A673 (cell line): ENCODE results near the gene SPG11. TPM values are rescaled to one million over a fixed set of nuclear protein-coding genes. Genes with fewer than 3 reads are reported as not detected.
"Not testable (repeated sequence)": the region's sequence is repeated elsewhere in the genome, so short reads cannot be mapped to it uniquely, and the experiment has no call there.

Experiments
- BruUV-seq: library from RNA; stranded (reverse); fragments of 400-500 nt; replicated peaks from 2 replicates; lab custom pipeline; 2021; lab: Mats Ljungman, UMichigan
- CTCF ChIA-PET: fragments of 300-600 bp; sonication (Branson Sonifier 250); formaldehyde crosslinking; loops from one replicate; lab custom pipeline; 2022; ENCODE audit warnings: antibody characterized with exemption; lab: Charles Lee
- POLR2A ChIA-PET: fragments of 300-600 bp; sonication (Branson Sonifier 250); formaldehyde crosslinking; loops from one replicate; lab custom pipeline; 2022; ENCODE audit warnings: antibody characterized with exemption; ENCODE audit not compliant: low non-redundant PET; lab: Charles Lee
- DNase-seq: peaks from one replicate; pipeline ENCODE4 v3.0.0-alpha.2; 2015; ENCODE audit warnings: low spot score
- H3K27ac ChIP-seq: fragments of 200-600 bp; sonication (generic); 2 replicates; pipeline ENCODE4 v1.5.1; 2016; ENCODE audit warnings: mixed run types, low read depth, mild to moderate bottlenecking, mixed read lengths, antibody characterized with exemption, low read length; ENCODE audit not compliant: poor library complexity, severe bottlenecking
- H3K27me3 ChIP-seq: fragments of 200-600 bp; sonication (generic); replicated peaks from 2 replicates; pipeline ENCODE4 v1.6.1; 2017; ENCODE audit warnings: mixed run types, low read depth, mild to moderate bottlenecking, mixed read lengths, antibody characterized with exemption, low read length; ENCODE audit not compliant: insufficient read depth, poor library complexity
- H3K36me3 ChIP-seq: fragments of 200-600 bp; sonication (generic); 2 replicates; pipeline ENCODE4 v1.6.1; 2016; ENCODE audit warnings: mixed run types, mild to moderate bottlenecking, mixed read lengths, antibody characterized with exemption, low read length; ENCODE audit not compliant: insufficient read depth, poor library complexity, severe bottlenecking
- H3K4me1 ChIP-seq: fragments of 200-600 bp; sonication (generic); 2 replicates; pipeline ENCODE4 v1.6.1; 2017; ENCODE audit warnings: mixed run types, mild to moderate bottlenecking, mixed read lengths, antibody characterized with exemption, low read length; ENCODE audit not compliant: insufficient read depth, poor library complexity, severe bottlenecking
- H3K4me3 ChIP-seq: fragments of 200-600 bp; sonication (generic); 2 replicates; pipeline ENCODE4 v1.5.1; 2016; ENCODE audit warnings: low read depth, mixed run types, mild to moderate bottlenecking, mixed read lengths, low read length; ENCODE audit not compliant: poor library complexity, severe bottlenecking
- H3K9me3 ChIP-seq: fragments of 200-600 bp; sonication (generic); 2 replicates; pipeline ENCODE4 v1.6.1; 2016; ENCODE audit warnings: mixed run types, low read depth, mild to moderate bottlenecking, mixed read lengths, antibody characterized with exemption, low read length; ENCODE audit not compliant: poor library complexity, severe bottlenecking
- EZH2 ChIP-seq: fragments of 200-600 bp; sonication (generic); IDR thresholded peaks from 2 replicates; pipeline ENCODE4 v1.6.1; 2017; ENCODE audit warnings: borderline replicate concordance, low read depth, mild to moderate bottlenecking, mixed read lengths, antibody characterized with exemption, low read length; ENCODE audit not compliant: poor library complexity, severe bottlenecking
- intact Hi-C: fragments of 100-400 bp; cut with micrococcal nuclease; formaldehyde crosslinking; loops from one replicate; pipeline ENCODE4 v1.10.0; 2022; ENCODE audit not compliant: unreplicated experiment
- total RNA-seq: library from RNA; stranded (reverse); gene quantifications from 2 replicates; pipeline ENCODE4 v1.2.3, GENCODE V29; 2021
- TF ChIP-seq, protein P1 (sequence below): fragments of 300-800, 200-600 bp; sonication (generic); conservative IDR thresholded peaks from 2 replicates; pipeline ENCODE4 v1.5.1; 2017; ENCODE audit warnings: low read depth, mild to moderate bottlenecking, antibody characterized with exemption, low read length, moderate library complexity, mixed read lengths

SPG11 gene
- total RNA-seq, 1 experiment from 2014 or later = 55.4 TPM

DNA sequence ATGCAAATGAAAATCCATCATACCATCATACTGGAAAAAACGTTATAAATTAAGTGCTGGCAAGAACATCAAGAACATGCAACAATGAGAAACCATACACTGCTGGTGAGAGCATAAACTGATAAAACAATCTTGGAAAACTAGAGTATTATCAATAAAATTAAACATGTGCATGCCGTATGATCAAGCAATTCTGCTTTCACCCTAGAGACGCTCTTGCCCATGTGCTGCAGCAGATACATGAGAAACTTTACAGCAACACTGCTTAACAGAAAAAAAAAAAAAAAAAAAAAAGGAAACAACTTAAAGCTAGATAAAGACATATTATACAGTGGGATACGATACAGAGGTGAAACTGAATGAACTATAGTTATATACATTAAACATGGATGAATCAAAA lies 21.8 kb downstream of the SPG11 start:
- BruUV-seq = no TSS peak
- Histone ChIP-seq H3K27ac (no peak overlapping the region), H3K4me3 (no peak overlapping the region), H3K36me3 (peaks cover 41% of the 10 kb centered on the region), H3K4me1 (no peaks in the 10 kb centered on the region), H3K27me3 (no peaks in the 10 kb centered on the region), H3K9me3 (peaks cover 5% of the 10 kb centered on the region)
- ChIA-PET CTCF (no interaction called here), POLR2A (no interaction called here)
- intact Hi-C loops = no loop called here
- TF ChIP-seq, protein P1, sequence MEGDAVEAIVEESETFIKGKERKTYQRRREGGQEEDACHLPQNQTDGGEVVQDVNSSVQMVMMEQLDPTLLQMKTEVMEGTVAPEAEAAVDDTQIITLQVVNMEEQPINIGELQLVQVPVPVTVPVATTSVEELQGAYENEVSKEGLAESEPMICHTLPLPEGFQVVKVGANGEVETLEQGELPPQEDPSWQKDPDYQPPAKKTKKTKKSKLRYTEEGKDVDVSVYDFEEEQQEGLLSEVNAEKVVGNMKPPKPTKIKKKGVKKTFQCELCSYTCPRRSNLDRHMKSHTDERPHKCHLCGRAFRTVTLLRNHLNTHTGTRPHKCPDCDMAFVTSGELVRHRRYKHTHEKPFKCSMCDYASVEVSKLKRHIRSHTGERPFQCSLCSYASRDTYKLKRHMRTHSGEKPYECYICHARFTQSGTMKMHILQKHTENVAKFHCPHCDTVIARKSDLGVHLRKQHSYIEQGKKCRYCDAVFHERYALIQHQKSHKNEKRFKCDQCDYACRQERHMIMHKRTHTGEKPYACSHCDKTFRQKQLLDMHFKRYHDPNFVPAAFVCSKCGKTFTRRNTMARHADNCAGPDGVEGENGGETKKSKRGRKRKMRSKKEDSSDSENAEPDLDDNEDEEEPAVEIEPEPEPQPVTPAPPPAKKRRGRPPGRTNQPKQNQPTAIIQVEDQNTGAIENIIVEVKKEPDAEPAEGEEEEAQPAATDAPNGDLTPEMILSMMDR = no peak
- no peak for TF ChIP-seq EZH2
- DNase-seq = no peak

DNA sequence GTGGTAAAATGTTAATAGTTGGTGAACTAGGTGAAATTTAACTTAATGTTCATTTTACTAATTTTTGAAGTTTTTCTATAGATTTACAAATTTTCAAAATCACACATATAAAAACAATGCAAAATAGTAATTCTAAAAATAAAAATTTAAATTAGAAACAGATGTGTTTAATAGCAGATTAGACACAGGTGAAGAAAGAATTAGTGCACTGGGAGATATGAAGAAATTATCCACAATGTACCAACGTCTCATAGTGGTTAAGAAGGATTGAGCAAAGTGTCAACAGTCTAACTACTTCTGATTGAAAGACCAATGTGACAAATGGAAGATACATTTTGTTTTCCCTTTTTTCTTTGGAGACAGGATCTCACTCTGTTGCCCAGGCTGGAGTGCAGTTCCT lies 26.5 kb downstream of the SPG11 start:
- Histone ChIP-seq H3K36me3 (peaks cover 60% of the 10 kb centered on the region), H3K4me1 (no peaks in the 10 kb centered on the region), H3K27me3 (no peaks in the 10 kb centered on the region), H3K27ac (no peak overlapping the region), H3K9me3 (no peaks in the 10 kb centered on the region), H3K4me3 (no peak overlapping the region)
- POLR2A ChIA-PET = no interaction called here
- BruUV-seq = no TSS peak
- intact Hi-C loops = no loop called here
- no peak for TF ChIP-seq EZH2
- TF ChIP-seq, protein P1 = no peak
- DNase-seq = no peak
- CTCF ChIA-PET = no interaction called here

DNA sequence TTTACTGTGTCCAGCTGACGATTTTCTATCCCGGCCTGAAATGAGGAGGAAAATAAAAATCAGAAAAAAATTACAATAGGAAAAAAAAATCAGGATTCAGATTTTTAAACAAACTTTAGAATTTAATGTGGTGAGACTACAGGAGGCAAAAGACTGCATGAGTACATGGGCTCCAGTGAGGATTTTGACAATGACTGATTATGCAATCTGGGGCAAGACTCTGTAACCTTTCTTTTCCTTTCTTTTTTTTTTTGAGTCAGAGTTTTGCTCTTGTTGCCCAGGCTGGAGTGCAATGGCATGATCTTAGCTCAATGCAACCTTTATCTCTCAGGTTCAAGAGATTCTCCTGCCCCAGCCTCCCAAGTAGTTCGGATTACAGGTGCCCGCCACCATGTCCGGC lies 29.9 kb downstream of the SPG11 start:
- H3K27ac ChIP-seq = no peak overlapping the region
- no peak for TF ChIP-seq EZH2
- TF ChIP-seq, protein P1 = no peak
- POLR2A ChIA-PET = interaction anchor here (0.6 to 0.7 kb wide), 2 partner anchors 25 to 77 kb away, joined by 3 to 6 read pairs; partner anchors contain the start of genes B2M and PATL2
- intact Hi-C loops = no loop called here
- no peaks in the 10 kb centered on the region for H3K27me3 ChIP-seq
- H3K36me3 ChIP-seq = peaks cover 79% of the 10 kb centered on the region
- no peaks in the 10 kb centered on the region for H3K9me3 ChIP-seq
- BruUV-seq = no TSS peak
- H3K4me1 ChIP-seq = no peaks in the 10 kb centered on the region
- CTCF ChIA-PET = no interaction called here
- peak; percentile 6 for DNase-seq
- no peak overlapping the region for H3K4me3 ChIP-seq

DNA sequence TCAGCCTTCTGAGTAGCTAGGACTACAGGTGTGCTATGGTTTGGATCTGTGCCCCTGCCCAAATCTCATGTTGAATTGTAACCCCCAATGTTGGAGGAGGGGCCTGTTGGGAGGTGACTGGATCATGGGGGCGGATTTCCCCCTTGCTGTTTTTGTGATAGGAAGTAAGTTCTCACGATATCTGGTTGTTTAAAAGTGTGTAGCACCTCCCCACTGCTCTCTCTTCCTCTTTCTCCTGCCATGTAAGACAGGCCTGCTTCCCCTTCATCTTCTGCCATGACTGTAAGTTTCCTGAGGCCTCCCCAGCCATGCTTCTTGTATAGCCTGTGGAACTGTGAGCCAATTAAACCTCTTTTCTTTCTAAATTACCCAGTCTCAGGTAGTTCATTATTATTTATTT lies 38.2 kb downstream of the SPG11 start:
- H3K4me3 ChIP-seq, BruUV-seq, DNase-seq, H3K9me3 ChIP-seq, POLR2A ChIA-PET, H3K27me3 ChIP-seq, H3K27ac ChIP-seq, H3K4me1 ChIP-seq, CTCF ChIA-PET, intact Hi-C loops: not testable (repeated sequence)
- peaks cover 84% of the 10 kb centered on the region for H3K36me3 ChIP-seq
